Uterus (tissue), 2 donors: ENCODE measurements around the gene MATN3.

ENCODE experiments used
- CTCF ChIP-seq, 4 experiments: fragments of 200-600 bp in 2 of 4; fragments of 450-650 bp in 2 of 4; sonication (generic) in 2 of 4; IDR thresholded peaks; one replicate each; pipeline ENCODE4 v1.5.1; 2016 to 2019; ENCODE audit warnings: antibody characterized with exemption in 4 of 4, mild to moderate bottlenecking in 2 of 4, moderate library complexity in 1 of 4
- POLR2A ChIP-seq, 2 donors: fragments of 450-650 bp; IDR thresholded peaks; one replicate each; pipeline ENCODE4 v1.6.1; 2016; ENCODE audit warnings: antibody characterized with exemption in 2 of 2, mild to moderate bottlenecking in 1 of 2, moderate library complexity in 1 of 2

GRCh38 chr2:20048488-20049448 is 36.3 kb upstream of the MATN3 start:
- TF ChIP-seq CTCF (IDR thresholded peaks at IDR 0.05) (no peak), POLR2A (IDR thresholded peaks at IDR 0.05) (no peak)
